Endothelial cell of umbilical vein (primary cell): Measurements from ENCODE around the gene RMC1. TPM values are rescaled to one million over a fixed set of nuclear protein-coding genes. Genes with fewer than 3 reads are reported as not detected.

Experiments used
- BruUV-seq: library from RNA; stranded (reverse); fragments of 400-500 nt; replicated peaks from 2 replicates; lab custom pipeline; 2021; lab: Mats Ljungman, UMichigan
- CTCF ChIA-PET: fragments of 300-600, 350-600 bp; sonication (Branson Sonifier 250); formaldehyde crosslinking; loops from one replicate; lab custom pipeline; 2021; ENCODE audit warnings: antibody characterized with exemption, inconsistent platforms; lab: Charles Lee
- POLR2A ChIA-PET: fragments of 300-600, 350-600 bp; sonication (Branson Sonifier 250); formaldehyde crosslinking; loops from one replicate; lab custom pipeline; 2021; ENCODE audit warnings: antibody characterized with exemption, inconsistent platforms; lab: Charles Lee
- DNase-seq: peaks from one replicate; pipeline ENCODE4 v3.0.0-alpha.2; 2011; ENCODE audit warnings: low read depth, low spot score
- FAIRE-seq: peaks from 2 replicates; lab custom pipeline; 2011; peaks lifted over from hg19 to GRCh38; lab: Jason Lieb, UNC
- H2AFZ ChIP-seq: 2 replicates; pipeline ENCODE4 v1.6.0; 2012; ENCODE audit warnings: low read depth, low read length, control low read depth, inconsistent platforms
- H3K27ac ChIP-seq: 2 replicates; pipeline ENCODE4 v1.5.1; 2011; ENCODE audit warnings: low read depth, mild to moderate bottlenecking, control low read depth, low read length, moderate library complexity; ENCODE audit not compliant: insufficient read depth
- H3K27me3 ChIP-seq, 2 experiments: 2 replicates each; pipeline versions ENCODE4 v1.6.0 to v1.6.1; 2011; ENCODE audit warnings: low read length in 2 of 2, mixed read lengths in 1 of 2; ENCODE audit not compliant: control insufficient read depth in 2 of 2, insufficient read depth in 2 of 2
- H3K36me3 ChIP-seq, 2 experiments: 2 replicates in 1 of 2; 3 replicates in 1 of 2; pipeline ENCODE4 v1.5.1; 2011; ENCODE audit warnings: low read length in 2 of 2, mild to moderate bottlenecking in 1 of 2, moderate library complexity in 1 of 2; ENCODE audit not compliant: control insufficient read depth in 2 of 2, insufficient read depth in 2 of 2; ENCODE audit errors: extremely low read depth in 1 of 2
- H3K4me1 ChIP-seq: 3 replicates; pipeline ENCODE4 v1.5.1; 2011; ENCODE audit warnings: mild to moderate bottlenecking, low read length; ENCODE audit not compliant: control insufficient read depth, insufficient read depth; ENCODE audit errors: extremely low read depth
- H3K4me2 ChIP-seq: 2 replicates; pipeline ENCODE4 v1.6.1; 2011; ENCODE audit warnings: low read length, control low read depth, mixed read lengths; ENCODE audit not compliant: insufficient read depth
- H3K4me3 ChIP-seq, 3 experiments: fragments of 200-600 bp in 1 of 3; sonication (generic), shearing (Covaris generic) in 1 of 3; replicated peaks in 1 of 3; 2 replicates each; pipeline ENCODE4 v1.5.1; 2011 to 2016; ENCODE audit warnings: control low read depth in 3 of 3, low read length in 3 of 3, mild to moderate bottlenecking in 2 of 3, inconsistent platforms in 1 of 3, low read depth in 1 of 3, moderate library complexity in 1 of 3; ENCODE audit not compliant: insufficient read depth in 1 of 3
- H3K79me2 ChIP-seq: 2 replicates; pipeline ENCODE4 v1.6.0; 2012; ENCODE audit warnings: low read length, inconsistent platforms; ENCODE audit not compliant: control insufficient read depth, insufficient read depth
- H3K9ac ChIP-seq: replicated peaks from 2 replicates; pipeline ENCODE3; 2011; ENCODE audit warnings: low read length, control low read depth; ENCODE audit not compliant: insufficient read depth; ENCODE audit errors: extremely low read depth
- H3K9me1 ChIP-seq: replicated peaks from 3 replicates; pipeline ENCODE4 v1.6.0; 2011; ENCODE audit warnings: mild to moderate bottlenecking, low read length; ENCODE audit not compliant: control insufficient read depth, insufficient read depth; ENCODE audit errors: extremely low read depth
- H3K9me3 ChIP-seq: replicated peaks from 2 replicates; pipeline ENCODE4 v1.5.1; 2012; ENCODE audit warnings: low read length, inconsistent platforms; ENCODE audit not compliant: control insufficient read depth, insufficient read depth
- H4K20me1 ChIP-seq: replicated peaks from 2 replicates; pipeline ENCODE3; 2011; ENCODE audit warnings: mild to moderate bottlenecking, low read length; ENCODE audit not compliant: control insufficient read depth, insufficient read depth; ENCODE audit errors: extremely low read depth
- EZH2 ChIP-seq: IDR thresholded peaks from 2 replicates; pipeline ENCODE4 v1.6.1; 2012; ENCODE audit warnings: borderline replicate concordance, low read depth, mild to moderate bottlenecking, moderate library complexity, low read length, inconsistent platforms; ENCODE audit not compliant: severe bottlenecking
- FOS ChIP-seq: IDR thresholded peaks from 2 replicates; pipeline ENCODE4 v1.6.1; 2011; ENCODE audit warnings: mild to moderate bottlenecking, low read length, moderate library complexity, borderline replicate concordance; ENCODE audit not compliant: insufficient read depth
- MYC ChIP-seq: IDR thresholded peaks from one replicate; pipeline ENCODE4 v1.6.1; 2011; ENCODE audit warnings: mild to moderate bottlenecking, low read depth, low read length
- POLR2A ChIP-seq: IDR thresholded peaks from 2 replicates; pipeline ENCODE4 v1.6.1; 2012; ENCODE audit warnings: low read depth, mild to moderate bottlenecking, control low read depth, low read length
- dilution Hi-C: fragments of 300-500 bp; cut with MboI; formaldehyde crosslinking; loops from one replicate; pipeline ENCODE4 v1.15.0; 2019; ENCODE audit warnings: low sequenced_read_pairs; ENCODE audit not compliant: extremely low pct_ligation_motif_present
- intact Hi-C: fragments of 100-400 bp; cut with micrococcal nuclease; formaldehyde crosslinking; loops from one replicate; pipeline ENCODE4 v1.10.0; 2022
- polyA plus RNA-seq, 4 experiments: library from polyadenylated mRNA; depleted of rRNA in 3 of 4; stranded (reverse) in 3 of 4; unstranded in 1 of 4; fragments of >200 nt; gene quantifications; 2 replicates each; pipeline versions ENCODE4 v1.2.1 to v1.2.3, GENCODE V29; 2011 to 2012; ENCODE audit warnings: missing spikeins in 1 of 4
- total RNA-seq: library from RNA; stranded (reverse); gene quantifications from 2 replicates; pipeline ENCODE4 v1.2.3, GENCODE V29; 2021

The RMC1 gene
- total and polyA plus RNA-seq, 2 donors (not counting 3 experiments of a cell fraction or from before 2014, with no cell fraction given): 26.2 to 29.7 TPM

GRCh38 chr18:23499291-23499781 lies 4.0 kb upstream of the RMC1 start:
- FAIRE-seq: no peak
- H3K4me2 ChIP-seq: no peak overlapping the region
- H3K79me2 ChIP-seq: peaks cover 6% of the 10 kb centered on the region
- no peak overlapping the region for H3K9ac ChIP-seq
- intact Hi-C loops (no loop called here), dilution Hi-C loops (no loop called here)
- ChIA-PET POLR2A (no interaction called here), CTCF (interaction anchor here (0.9 to 3.8 kb wide), 22 partner anchors 12 to 534 kb away, joined by 3 to 71 read pairs (median 6); partner anchors contain the start of gene RIOK3)
- H3K27me3 ChIP-seq: no peaks in the 10 kb centered on the region
- no peaks in the 10 kb centered on the region for H3K36me3 ChIP-seq
- no peaks in the 10 kb centered on the region for H4K20me1 ChIP-seq
- BruUV-seq: no TSS peak
- no peak overlapping the region for H2AFZ ChIP-seq
- H3K9me1 ChIP-seq: no peaks in the 10 kb centered on the region
- H3K27ac ChIP-seq: no peak overlapping the region
- no peaks in the 10 kb centered on the region for H3K9me3 ChIP-seq
- no peak for TF ChIP-seq EZH2
- TF ChIP-seq MYC: no peak
- TF ChIP-seq POLR2A: no peak
- no peak for TF ChIP-seq FOS
- no peak overlapping the region for H3K4me3 ChIP-seq
- no peak for DNase-seq
- peaks cover 12% of the 10 kb centered on the region for H3K4me1 ChIP-seq

GRCh38 chr18:23501626-23502025 lies 1.7 kb upstream of the RMC1 start:
- Histone ChIP-seq H3K4me3 (no peak overlapping the region), H3K36me3 (no peaks in the 10 kb centered on the region), H3K9ac (no peak overlapping the region), H3K27ac (no peak overlapping the region), H3K9me1 (no peaks in the 10 kb centered on the region), H4K20me1 (no peaks in the 10 kb centered on the region), H3K79me2 (peaks cover 6% of the 10 kb centered on the region), H3K4me2 (no peak overlapping the region), H3K27me3 (no peaks in the 10 kb centered on the region), H3K9me3 (no peaks in the 10 kb centered on the region), H2AFZ (no peak overlapping the region), H3K4me1 (peaks cover 18% of the 10 kb centered on the region)
- no peak for FAIRE-seq
- TF ChIP-seq EZH2: no peak
- TF ChIP-seq MYC: no peak
- TF ChIP-seq POLR2A: no peak
- CTCF ChIA-PET: interaction anchor here (1.0 kb wide), 1 partner anchor 14 kb away, joined by 6 read pairs; no protein-coding TSS in a partner anchor
- BruUV-seq: no TSS peak
- POLR2A ChIA-PET: no interaction called here
- DNase-seq: no peak
- dilution Hi-C loops (no loop called here), intact Hi-C loops (loop anchor here (5.0 kb wide), 2 partner anchors 469 to 689 kb away; no protein-coding TSS in a partner anchor)
